SHP77 (cell line): ENCODE measurements around the gene PLCL1.
A peak's percentile ranks its signal among the peaks of the same experiment; 100 is the strongest.
"Not testable (repeated sequence)": the region's sequence is repeated elsewhere in the genome, so short reads cannot be mapped to it uniquely, and the experiment has no call there.

Experiments
- DNase-seq, 2 experiments: peaks; one replicate each; lab custom pipeline; 2025; lab: John Stamatoyannopoulos, UW

The PLCL1 gene

GRCh38 chr2:197810016-197810415 lies 5.6 kb downstream of the PLCL1 start:
- DNase-seq = no peak

DNA sequence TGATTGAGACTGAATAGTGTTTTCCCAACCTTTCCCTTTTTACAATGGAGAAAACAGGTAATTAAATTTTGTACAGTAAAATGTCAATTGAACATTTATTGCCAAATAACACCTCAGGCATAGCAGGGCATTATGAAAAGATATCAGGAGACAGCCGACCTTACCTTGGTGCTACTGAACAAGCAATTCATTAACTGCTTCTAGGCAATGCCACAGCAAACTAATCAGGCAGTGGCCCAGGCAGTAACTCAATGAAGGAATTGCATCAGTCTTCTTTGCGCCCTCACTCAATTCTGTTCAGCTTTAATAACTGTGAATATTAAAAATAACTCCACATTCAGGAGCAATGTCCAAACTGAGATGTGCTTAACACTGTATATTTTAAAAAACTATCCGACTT lies 6.1 kb downstream of the PLCL1 start:
- no peak for DNase-seq

GRCh38 chr2:197813093-197813787 lies 8.8 kb downstream of the PLCL1 start:
- DNase-seq = peak in 1 of 2 experiments; percentile 10

DNA sequence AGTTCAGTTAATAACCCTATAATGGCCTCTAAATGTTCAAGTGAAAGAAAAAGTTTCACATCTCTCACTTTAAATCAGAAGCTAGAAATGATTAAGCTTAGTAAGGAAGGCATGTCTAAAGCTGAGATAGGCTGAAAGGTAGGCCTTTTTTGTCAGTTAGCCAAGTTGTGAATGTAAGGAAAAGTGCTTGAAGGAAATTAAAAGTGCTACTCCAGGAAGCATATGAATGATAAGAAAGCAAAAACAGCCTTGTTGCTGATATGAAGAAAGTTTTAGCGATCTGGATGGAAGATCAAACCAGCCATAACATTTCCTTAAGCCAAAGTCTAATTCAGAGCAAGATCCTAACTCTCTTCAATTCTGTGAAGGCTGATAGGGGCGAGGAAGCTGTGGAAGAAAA lies 10.1 kb downstream of the PLCL1 start:
- no peak for DNase-seq

DNA sequence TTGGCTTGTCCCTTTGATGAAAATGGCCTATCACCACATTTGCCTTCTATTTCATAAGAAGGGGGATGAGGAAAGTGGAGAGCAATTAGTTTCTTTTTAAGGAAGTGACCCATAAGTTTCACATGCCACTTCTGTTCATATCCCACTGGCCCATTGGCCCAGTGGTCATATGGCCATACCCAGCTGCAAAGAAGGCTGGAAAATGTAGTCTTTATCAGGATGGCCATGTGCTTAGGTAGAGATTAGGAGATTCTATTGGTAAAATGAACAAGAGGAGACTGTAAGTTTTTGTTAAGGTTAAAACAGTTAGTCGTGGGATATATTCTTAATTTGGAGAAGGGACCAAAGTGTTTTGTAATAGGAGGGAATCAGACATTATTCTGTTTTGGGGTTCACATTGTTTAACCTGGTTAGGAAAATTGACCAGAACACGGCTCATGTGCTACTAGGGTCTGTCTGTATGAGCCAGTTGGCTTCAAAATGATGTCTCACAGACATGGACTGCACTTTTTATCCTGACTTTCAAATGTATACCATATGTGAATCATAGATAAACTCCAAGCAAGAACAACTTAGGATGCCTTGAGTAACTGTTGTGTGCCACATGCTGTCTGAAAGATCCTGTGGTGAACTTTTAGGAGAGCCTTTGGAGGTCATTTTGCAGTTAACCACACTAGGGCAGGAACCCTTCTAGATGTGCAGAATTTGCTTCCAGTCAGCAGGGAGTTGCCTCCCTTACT lies 17.3 kb downstream of the PLCL1 start:
- DNase-seq = no peak

GRCh38 chr2:197822333-197822732 lies 17.9 kb downstream of the PLCL1 start:
- DNase-seq = no peak

DNA sequence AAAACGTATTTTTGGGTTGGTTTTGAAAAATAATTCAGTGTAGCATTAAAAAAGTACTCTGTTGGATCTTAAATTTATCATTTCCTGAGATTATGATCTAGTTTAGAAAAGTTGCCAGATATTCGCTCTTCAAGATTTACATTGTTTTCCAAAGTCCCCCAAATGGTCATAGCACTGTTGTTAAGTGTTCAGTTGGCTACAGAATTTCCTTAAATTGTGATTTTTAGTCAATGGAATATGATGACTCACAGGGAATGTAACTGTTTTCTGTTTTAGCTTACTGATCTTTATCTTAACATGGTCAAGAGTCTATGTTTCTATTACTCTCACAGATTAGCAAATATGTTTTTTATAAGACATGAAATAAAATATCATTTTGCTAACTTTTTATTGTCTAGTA lies 23.2 kb downstream of the PLCL1 start:
- no peak for DNase-seq

DNA sequence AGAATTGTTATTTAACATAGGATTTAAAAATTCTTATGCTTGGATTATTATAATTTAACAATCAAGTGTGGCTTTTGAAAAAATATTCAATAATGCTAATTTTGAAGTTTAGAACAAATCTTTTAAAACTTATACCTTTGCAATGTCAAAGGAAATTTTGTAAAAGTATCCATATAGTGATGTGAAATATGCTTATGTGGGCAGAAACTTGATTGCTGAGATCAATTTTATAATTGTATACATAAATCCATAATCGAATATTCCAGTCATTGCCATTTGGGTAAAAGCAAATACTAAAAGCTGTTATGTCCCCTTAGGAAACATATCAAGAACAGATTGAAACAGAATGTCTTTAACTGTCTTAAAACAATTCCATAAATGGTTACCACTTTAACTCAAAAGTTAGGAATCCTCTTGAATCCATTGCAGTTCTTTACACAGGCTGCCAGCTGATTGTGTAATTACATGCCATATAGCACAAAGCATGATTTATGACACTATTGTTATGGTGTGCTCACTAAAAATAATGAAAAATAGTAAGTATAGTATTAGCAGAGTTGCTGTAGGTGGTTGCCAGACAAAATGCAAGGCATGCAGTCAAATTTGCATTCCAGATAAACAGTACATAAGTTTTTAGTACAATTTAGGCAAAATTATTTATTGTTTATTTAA lies 24.2 kb downstream of the PLCL1 start:
- no peak for DNase-seq

GRCh38 chr2:197834771-197835170 lies 30.4 kb downstream of the PLCL1 start:
- DNase-seq = not testable (repeated sequence)

GRCh38 chr2:197835293-197835692 lies 30.9 kb downstream of the PLCL1 start:
- DNase-seq = no peak

DNA sequence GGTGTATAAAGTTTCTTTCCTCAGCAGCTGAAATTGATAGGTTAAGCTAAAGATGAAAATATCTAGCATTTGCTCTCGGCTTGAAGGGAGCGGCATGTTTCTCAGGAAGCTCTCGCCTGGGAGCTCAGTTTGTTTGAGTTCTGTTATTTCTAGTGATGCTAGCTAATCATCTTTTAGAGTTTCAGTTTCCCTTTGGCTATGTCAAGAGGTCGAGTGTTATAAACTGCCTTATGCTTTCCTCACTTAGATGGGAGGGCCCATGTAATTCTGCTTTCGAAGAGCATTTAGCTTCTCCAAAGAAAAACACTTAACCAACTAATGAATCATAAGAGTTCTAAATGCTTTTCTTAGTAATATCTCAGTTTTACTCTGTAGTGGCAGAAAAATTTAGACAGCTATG lies 33.6 kb downstream of the PLCL1 start:
- no peak for DNase-seq

DNA sequence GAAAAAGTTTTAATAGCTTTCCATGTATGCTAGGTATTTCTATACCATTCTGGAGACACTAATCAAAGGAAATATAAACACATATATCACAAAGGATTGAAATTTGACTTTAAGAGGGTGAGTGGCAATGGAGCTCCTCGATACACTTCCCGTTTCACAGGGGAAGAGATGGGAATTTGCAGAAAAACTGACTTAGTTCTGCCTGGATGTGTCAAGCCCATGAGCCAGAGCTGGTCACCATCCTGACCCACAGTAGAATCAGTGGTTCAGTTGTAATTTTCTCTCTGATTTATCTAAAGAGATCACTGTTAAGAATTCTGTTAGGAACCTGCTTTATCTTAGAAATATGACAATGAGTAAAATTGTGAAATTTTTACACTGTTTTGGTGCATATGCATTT lies 34.2 kb downstream of the PLCL1 start:
- no peak for DNase-seq

GRCh38 chr2:197839327-197839726 lies 34.9 kb downstream of the PLCL1 start:
- no peak for DNase-seq

- DNase-seq = no peak
Observed at GRCh38 chr2:197839856-197840255, 35.5 kb downstream of the PLCL1 start.

GRCh38 chr2:197846128-197846527 lies 41.7 kb downstream of the PLCL1 start:
- DNase-seq = no peak

- DNase-seq = no peak
Observed at GRCh38 chr2:197846777-197847176, 42.4 kb downstream of the PLCL1 start.

DNA sequence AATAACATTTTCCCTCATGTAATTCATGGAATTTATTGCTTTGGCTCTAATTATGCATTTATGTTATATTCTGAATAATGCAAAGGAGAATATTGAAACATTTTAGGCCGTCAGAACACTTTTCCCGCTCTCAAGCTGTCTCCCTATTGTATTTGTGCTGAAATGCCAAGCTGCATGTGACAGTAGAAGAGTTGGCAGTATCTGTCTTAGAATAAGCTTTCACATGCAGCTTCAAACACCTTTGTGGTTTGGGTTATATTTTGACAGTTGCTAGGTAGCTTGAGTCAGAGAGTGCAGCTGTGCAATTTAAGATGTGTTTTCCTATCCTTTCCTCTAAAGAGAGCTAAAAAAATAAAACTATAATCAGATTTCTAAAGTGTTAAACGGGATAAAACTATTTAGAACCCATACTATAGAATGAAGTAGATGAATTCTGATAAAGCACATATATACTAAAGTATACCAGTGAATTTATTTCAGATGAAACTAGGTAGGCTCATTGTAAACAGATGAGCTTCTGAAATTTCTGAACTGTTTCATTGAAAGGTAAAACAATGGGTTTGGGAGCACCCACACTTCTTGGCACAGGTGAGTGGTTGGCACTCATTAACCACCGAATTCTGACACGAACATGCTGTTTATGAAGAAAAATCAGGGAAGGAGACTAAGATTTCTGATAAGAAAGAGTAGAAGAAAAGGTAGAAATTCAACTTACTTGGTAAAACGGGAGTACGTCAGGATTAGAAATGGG lies 43.4 kb downstream of the PLCL1 start:
- DNase-seq = no peak

GRCh38 chr2:197848602-197849001 lies 44.2 kb downstream of the PLCL1 start:
- DNase-seq = no peak

DNA sequence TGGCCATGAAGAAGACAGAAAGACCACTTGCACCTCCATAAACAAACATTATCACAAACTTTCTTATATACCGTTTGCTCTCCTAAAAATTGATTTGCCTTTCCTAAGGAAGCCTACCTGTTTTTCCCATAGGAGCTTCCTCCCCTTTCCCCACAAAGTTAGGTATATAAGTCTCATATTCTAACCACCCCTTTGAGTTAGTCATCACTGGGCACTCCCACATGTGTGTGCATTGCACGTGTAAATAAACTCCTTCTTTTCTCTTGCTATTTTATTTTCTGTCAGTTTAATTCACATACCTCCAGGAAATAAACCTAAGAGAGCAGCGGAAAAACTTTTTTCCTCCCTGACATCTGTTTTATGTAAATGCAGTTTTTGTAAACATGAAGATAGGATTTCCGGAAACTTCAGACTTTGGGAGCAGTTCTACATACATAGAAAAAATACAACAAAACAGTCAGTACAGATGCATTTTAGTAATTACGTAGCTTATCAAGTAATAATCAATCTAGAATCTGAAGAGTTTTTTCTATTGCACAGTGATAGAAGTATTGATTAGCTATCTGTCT lies 46.6 kb downstream of the PLCL1 start:
- no peak for DNase-seq

DNA sequence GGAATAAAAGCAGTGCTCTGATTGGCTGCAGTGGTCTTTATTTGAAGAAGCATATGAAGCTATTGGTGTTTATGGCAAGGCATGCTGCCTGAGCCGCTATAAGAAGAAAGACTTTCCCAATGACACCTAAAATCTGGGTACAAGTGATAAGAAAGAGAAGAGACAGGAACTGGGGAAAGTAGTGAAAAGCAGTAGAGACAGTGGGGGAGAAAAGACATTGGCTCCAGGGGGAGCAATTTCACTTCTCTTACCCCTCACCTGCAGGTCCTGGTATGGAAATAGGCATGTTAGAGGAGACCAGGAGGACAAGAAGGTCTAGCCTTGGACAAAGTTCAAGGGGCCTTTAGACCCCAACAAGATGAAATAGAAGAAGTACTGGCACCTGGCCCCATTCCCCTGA lies 47.1 kb downstream of the PLCL1 start:
- DNase-seq = no peak

GRCh38 chr2:197852108-197852507 lies 47.7 kb downstream of the PLCL1 start:
- no peak for DNase-seq

DNA sequence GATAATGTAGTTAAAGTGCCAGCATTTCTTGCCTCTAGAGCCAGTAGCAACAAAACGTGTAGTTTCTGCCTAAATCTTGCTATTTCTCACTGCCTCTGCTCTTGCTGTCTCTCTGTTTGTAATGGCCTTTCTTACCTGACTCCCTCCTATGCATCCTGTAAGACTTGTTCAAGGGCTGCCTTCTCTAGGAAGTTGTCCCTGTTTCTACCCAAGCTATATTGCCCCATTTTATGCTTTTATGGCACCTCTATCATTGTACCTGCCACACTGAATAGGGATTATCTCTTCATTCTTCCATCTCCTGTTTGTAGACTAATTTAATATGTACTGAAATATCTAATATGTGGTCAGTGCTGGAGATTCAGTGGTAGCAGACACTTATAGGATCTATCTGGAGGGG lies 49.2 kb downstream of the PLCL1 start:
- DNase-seq = no peak
